Measurements from ENCODE around the gene PTPRQ. TPM values are rescaled to one million over a fixed set of nuclear protein-coding genes. Genes with fewer than 3 reads are reported as not detected.

The PTPRQ gene, protein sequence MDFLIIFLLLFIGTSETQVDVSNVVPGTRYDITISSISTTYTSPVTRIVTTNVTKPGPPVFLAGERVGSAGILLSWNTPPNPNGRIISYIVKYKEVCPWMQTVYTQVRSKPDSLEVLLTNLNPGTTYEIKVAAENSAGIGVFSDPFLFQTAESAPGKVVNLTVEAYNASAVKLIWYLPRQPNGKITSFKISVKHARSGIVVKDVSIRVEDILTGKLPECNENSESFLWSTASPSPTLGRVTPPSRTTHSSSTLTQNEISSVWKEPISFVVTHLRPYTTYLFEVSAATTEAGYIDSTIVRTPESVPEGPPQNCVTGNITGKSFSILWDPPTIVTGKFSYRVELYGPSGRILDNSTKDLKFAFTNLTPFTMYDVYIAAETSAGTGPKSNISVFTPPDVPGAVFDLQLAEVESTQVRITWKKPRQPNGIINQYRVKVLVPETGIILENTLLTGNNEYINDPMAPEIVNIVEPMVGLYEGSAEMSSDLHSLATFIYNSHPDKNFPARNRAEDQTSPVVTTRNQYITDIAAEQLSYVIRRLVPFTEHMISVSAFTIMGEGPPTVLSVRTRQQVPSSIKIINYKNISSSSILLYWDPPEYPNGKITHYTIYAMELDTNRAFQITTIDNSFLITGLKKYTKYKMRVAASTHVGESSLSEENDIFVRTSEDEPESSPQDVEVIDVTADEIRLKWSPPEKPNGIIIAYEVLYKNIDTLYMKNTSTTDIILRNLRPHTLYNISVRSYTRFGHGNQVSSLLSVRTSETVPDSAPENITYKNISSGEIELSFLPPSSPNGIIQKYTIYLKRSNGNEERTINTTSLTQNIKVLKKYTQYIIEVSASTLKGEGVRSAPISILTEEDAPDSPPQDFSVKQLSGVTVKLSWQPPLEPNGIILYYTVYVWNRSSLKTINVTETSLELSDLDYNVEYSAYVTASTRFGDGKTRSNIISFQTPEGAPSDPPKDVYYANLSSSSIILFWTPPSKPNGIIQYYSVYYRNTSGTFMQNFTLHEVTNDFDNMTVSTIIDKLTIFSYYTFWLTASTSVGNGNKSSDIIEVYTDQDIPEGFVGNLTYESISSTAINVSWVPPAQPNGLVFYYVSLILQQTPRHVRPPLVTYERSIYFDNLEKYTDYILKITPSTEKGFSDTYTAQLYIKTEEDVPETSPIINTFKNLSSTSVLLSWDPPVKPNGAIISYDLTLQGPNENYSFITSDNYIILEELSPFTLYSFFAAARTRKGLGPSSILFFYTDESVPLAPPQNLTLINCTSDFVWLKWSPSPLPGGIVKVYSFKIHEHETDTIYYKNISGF (N-terminal part only)
- 10 to 100 TPM in 1 of 2 donors, 1 to 10 TPM in 1; 9.8 to 13.7 TPM for total RNA-seq
- long read RNA-seq: 0 reads

DNA sequence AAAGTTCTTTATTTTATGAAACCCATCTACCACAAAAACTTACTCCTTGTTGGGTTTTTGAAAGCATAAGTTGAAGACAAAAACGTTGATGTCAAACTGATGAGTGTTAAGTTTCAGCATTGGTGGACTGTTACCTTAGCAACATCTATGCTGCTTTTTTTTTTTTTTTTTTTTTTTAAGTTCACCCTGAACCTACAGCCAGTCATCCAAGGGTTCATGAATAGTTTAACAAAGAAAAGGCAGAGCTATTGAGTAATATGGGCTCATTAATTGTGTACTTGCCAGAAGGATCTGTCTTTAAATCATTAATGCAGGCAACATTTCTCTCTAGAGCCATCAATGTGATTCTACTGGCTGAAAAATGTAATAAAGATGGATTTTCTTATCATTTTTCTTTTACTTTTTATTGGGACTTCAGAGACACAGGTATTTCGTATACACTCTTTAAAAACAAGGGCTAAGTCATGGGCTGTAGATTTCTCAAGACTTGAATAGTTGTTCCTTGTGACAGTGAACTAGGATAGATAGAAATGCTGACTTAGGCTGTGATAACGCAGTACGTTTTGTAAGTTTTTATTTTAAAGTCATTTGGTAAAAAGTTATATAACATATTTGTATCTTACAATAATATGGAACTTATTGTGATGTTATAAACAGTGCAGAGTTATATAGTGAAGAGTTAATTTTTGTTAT is at the start of gene PTPRQ:
PTPRQ (plus strand) TSS at position 262 of the 693 bp plus-strand sequence; CDS start at position 373, 111 bp downstream.
- intact Hi-C loops (cut with DNase I): no loop called here
- DNase-seq (no peak), ATAC-seq (peak; percentile 30 to 73)

DNA sequence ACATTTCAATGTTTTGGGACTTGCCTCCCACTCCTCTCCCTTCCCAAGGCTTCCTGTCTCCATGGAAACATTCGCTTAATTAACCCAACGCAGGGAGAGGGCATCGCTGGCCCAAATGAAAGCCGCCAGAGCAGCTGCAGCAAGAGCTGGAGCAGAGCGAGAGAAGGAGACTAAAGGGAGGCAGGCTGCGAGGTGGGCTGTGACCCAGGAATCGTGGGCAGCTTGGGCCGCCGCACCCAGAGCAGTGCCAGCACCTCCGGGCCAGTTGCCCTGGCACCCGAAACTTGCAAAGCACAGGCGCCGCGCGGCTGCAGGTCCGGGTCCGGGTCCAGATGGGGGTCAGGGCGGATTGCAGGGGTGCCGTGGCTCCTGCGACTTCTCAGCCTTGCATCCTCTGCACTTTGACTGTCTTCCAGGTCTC is 43.5 kb upstream of the PTPRQ start:
- ATAC-seq (peak; percentile 34 to 70), DNase-seq (peak; percentile 15)
- intact Hi-C loops (cut with DNase I): no loop called here

DNA sequence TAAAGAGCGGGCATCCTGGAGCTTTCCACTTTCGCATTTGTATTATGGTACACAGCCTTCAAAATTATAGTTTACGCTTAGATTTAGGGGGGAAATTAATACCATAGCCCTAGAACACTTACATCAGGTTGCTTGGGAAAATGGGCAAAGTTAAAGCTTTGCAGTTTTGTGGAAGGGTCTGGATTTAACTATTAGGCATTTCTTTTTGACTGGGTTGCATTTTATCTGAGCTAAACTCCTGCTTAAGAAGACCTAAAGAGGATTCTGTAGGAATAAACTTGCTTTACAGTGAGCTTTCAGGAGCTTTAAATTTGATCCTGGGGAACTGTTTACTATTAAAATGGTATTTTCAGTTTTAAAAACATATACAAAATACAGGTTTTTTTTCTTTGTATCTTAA is 42.8 kb upstream of the PTPRQ start:
- intact Hi-C loops (cut with DNase I): no loop called here
- DNase-seq: no peak
- ATAC-seq: no peak

DNA sequence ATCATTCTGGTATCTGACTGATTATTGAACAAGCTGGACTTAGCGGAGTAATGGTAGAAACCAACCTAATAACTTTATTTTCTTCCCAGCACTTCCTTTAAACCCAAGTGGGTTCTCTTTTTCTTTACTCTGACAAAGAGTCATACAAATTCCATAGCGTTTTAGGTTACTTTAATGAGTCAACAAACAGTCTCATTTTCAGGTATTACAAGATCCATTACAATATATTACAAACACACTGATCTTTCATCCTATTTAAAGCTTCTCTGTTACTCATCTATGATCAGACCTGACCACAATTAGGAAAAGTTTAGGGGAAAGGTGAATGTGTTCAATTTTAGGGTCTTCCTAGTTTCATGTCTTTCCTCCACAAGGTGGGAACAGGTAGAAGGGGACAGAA is 39.4 kb upstream of the PTPRQ start:
- ATAC-seq (no peak), DNase-seq (no peak)
- intact Hi-C loops (cut with DNase I): no loop called here

DNA sequence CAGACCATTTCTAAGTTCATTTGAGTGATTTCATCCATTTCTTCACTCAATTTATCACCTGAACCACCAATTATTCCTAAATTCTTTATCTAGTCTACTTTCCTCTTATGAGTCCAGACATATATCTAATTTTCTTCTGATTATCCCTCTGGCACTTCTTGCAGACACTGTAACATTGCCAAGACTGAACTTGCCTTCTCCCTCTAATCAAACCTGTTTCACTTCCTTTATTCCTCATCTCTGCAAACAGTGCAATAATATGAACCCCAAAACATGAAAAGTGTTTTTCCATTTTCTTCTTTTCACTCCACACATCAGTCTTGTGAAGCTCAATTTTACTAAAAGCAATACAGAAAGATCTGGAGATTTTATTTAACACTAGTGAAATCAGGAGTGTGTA is 37.8 kb upstream of the PTPRQ start:
- ATAC-seq (no peak), DNase-seq (no peak)
- intact Hi-C loops (cut with DNase I): no loop called here

DNA sequence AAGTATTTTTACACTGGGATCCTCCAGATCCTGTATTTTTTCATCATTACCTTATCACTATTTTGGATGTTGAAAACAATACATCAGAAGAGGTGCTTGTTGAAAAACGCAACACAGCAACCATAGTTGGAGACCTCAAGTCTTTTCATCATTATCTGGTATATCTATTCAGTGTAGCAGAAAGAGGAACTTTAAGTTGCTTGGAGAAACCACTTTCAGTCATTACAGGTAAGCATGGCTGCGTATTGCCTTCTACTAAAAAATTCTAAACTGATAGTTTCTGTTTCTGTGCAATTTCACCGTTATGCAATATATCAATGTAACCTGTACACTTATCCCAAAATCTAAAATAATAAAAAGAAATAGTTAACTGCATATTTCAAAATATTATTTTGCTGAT is 32.2 kb upstream of the PTPRQ start:
- ATAC-seq (no peak), DNase-seq (no peak)
- intact Hi-C loops (cut with DNase I): loop anchor here in 1 of 2 donors (5.0 kb wide), 1 partner anchor 351 kb away; no protein-coding TSS in a partner anchor

DNA sequence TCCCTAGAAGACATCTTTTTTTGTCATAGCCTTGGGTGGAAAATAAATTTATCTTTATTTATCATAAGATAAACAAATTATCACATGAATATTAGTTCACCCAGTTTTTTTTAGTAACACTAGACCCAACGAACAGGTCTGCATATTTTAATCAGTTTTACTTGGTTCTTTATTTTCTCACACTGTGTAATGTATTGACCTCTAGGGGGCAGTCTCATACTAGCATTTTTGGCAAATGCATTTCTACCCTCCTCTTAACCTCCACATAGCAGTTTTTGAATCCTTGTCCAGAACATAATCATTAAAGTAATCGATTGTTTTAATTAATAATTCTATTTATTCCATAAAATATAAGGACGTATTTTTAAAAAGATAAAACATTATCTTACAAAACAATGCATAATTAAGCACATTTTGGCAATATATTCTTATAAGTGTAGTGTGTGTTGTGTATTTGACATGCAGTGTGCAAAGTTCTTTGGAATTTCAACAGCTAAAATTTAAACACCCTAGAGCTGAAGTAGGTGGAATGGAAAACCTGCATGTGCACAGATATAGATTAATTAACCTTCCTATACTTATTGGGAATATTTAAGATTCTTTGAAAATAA is 31.6 kb upstream of the PTPRQ start:
- DNase-seq (no peak), ATAC-seq (peak in 1 of 2 donors; percentile 74)
- intact Hi-C loops (cut with DNase I): loop anchor here in 1 of 2 donors (5.0 kb wide), 1 partner anchor 350 kb away; no protein-coding TSS in a partner anchor

DNA sequence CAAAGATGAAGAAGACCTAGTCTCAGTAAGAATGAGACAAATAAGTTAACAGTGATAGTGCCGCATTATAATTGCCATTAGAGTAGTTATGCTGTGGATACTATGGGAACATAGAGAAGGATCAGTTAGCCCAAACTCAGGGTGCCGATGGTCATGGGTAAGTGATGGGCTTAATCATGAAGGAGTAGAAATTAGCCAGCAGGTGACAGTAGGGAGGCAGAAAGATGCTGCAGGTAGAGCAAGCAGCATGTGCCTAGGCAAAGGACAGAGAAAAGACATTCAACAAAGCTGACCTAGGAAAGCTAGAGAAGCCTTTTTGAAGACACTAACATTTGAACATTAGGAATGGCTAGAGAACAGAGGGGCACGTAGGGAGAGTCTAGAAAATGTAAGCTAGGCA is 30.6 kb upstream of the PTPRQ start:
- intact Hi-C loops (cut with DNase I): loop anchor here in 1 of 2 donors (5.0 kb wide), 1 partner anchor 349 kb away; no protein-coding TSS in a partner anchor
- ATAC-seq: no peak

DNA sequence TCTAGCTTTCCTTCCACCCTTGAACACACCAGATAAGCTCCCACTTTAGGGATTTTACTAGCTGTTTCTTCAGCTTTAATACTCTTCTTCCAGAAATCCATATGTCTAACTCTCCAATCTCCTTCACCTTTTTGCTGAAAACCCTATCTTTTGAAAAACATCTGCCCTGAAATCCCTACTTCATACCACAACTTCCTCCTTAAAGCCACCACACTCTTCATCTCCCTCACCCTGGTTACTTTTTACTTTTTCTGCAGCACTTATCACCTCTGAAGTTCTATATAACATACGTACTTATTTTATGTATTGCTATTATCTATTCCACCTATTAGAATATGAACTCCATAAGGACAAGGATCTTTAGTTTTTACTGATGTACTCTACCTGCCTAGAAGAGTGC is 28.6 kb upstream of the PTPRQ start:
- DNase-seq: no peak

More for the DNA sequence above, 30.6 kb upstream of the PTPRQ start:
- DNase-seq: no peak

DNA sequence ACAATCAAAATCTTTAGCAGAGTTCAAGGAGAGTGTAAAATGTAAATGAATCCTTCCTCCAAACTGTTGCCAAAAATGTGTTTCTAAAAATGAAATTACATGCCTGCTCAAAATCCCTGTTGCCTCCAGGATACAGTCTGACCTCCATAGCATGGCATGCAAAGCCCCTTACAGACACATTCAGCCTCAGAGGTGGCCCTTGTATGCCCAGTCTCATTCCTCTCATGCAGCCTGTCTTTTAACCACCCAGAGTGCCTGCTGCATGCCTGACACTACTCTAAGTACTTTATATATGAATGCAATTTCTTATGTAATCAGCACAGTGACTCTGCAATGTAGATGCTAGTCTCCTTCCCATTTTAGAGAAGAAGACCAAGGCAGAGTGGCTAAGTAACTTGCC is 24.4 kb upstream of the PTPRQ start:
- intact Hi-C loops (cut with DNase I): no loop called here
- ATAC-seq (no peak), DNase-seq (no peak)

More for the DNA sequence above, 28.6 kb upstream of the PTPRQ start:
- intact Hi-C loops (cut with DNase I): no loop called here
- ATAC-seq: no peak

DNA sequence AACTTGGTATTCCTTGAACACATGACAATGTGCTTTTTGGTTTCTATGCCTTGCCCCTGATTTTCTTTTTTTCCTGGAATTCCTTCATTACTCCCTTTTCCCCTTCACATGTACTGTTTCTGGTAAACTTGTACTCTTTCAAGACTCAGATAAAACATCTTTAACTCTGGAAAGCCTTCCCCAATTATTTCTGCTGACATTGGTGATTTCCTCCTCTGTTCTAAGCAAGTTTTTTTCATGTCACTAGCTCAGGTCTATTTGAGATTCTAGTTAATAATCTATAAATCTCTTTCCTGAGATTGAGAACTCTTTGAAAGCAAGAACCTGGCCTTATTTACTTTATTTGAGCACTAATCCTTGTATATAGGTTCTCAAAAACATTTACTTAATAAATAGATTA is 24.0 kb upstream of the PTPRQ start:
- ATAC-seq (no peak), DNase-seq (no peak)
- intact Hi-C loops (cut with DNase I): no loop called here

DNA sequence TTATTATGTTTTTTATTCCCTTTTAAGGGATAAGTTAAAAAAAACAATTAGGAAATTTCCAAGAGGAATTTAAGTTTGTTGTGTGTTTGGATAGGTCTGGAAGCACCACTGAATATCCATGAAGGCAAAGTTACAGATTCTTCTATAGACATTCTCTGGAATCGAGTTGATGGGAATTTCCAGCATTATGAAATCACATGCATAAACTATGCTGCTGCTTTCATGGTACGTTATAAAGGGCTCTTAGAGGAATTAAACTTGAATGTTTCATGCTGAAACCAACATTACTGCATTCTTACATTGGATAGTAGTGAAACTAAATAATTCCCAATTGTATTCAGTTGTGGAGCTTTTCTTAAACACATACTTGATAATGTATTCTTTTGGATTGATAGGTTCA is 21.5 kb upstream of the PTPRQ start:
- no peak for DNase-seq
- intact Hi-C loops (cut with DNase I): no loop called here
- no peak for ATAC-seq

DNA sequence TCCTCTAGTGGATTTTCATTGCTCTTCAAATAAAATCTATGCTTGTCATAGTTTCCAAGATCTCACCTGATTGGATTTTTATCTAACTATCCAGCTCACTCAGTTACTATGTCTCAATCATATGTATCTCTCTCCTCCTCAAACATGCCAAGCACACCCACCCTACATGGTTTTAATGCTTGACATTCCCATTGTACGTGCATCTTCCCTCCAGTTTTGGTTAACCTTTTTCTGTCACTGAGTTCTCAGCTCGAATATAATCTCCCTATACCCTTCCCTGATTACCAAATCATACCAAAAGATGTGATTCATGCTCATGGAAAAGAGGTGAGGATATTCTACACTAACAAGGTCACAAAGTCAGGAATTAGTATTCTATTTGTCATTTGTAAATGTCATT is 12.0 kb upstream of the PTPRQ start:
- intact Hi-C loops (cut with DNase I): no loop called here
- ATAC-seq (no peak), DNase-seq (no peak)

DNA sequence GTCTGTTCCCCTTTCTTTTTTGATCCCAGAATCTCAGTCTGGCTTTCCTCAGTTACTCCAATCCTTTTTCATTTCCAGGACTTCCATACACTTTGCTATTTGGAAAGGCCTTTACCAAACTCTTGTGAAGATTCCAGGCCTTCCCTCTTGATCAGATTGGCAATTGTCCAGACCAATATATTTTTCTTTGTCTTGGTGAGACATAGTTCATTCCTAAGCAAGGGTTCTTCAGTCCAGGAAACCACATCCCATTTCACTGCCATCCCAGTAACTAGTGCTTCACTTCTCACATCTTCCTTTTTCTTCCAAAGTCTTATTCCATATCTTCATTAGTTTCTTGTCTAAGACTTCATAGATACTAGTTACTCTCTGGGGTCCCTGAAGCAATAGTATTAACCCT is 2.1 kb upstream of the PTPRQ start:
- no peak for ATAC-seq
- DNase-seq: no peak
- intact Hi-C loops (cut with DNase I): no loop called here

DNA sequence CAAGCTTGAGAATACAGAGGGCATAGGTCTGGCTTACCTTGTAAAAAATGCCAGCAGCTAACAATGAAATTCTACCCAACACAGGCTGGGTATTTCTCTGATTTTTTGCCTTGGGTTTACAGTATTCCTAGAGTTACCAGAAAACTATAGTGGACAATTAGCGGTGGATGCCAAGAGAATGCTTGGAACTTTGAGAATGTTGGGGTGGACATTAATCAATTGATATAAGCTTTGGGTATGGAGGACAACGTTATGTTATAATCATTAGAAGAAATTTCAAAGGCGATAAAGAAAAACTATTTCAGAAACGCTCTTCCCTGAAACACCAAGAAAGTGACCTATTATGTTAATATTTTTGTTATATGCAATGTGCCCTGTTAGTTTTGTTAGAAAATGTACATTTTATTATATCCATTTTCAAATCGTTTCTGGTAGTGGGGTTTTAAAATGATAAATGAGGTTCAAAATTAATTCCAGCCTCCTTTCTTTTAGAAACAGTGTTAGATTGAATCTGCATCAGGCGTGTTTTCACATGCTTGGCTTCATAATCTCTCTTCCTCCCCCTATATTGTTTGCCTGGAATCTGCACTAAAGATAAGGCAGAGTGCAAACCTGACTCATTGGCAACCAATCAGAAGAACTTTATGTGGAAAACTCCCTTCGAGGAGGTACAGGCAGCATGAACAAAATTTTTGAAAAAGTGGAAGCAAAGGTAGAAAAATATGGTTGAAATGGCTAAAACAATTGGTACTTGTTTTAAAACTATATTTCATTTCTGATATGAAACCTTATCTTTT is 1.4 kb upstream of the PTPRQ start:
- intact Hi-C loops (cut with DNase I): no loop called here

DNA sequence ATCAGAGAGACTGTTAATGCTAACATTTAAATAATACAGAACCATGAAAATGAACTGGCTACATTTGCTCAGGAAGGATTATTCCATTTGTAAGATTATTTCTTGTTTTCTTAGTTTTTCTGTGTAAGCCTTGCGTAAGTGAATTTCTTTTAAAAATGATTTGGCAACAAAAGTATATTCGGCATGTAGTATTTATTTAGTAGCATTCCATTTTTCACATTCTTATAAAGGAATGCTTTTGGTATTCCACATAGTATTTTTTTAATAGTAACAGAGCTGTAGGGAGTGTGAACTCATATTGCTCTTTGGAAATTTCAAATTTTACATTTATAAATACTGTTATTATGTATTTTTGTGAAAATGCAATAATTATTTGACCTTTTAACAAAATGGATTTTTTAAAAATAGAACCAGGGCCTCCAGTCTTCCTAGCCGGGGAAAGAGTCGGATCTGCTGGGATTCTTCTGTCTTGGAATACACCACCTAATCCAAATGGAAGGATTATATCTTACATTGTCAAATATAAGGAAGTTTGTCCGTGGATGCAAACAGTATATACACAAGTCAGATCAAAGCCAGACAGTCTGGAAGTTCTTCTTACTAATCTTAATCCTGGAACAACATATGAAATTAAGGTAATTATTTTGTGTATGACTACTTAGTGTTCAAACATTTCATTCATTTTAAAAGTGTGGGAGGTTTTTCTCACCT is 1.2 kb downstream of the PTPRQ start:
- intact Hi-C loops (cut with DNase I): no loop called here
- no peak for DNase-seq
- ATAC-seq: peak in 1 of 2 donors; percentile 32

More for the DNA sequence above, 1.4 kb upstream of the PTPRQ start:
- DNase-seq (no peak), ATAC-seq (peak in 1 of 2 donors; percentile 82)

DNA sequence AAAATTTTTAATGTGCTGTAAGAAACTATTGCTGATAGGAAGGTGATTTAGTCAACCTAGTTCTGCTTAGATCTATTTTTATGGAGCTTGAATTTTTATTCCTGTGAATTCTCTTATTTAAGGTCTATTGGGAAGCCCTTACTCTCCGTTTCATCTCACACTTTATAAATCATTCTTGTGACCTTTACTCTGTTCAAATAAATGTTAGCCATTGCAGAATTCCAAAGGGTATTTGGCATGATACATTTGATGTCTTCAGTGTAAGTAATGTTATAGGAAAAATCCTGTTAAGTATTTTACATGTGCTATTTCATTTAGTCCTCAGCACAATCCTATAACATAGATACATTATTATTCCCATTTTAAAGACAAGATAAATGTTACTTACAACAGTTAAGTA is 12.5 kb downstream of the PTPRQ start:
- intact Hi-C loops (cut with DNase I): no loop called here
- ATAC-seq: no peak

More for the DNA sequence above, 12.5 kb downstream of the PTPRQ start:
- no peak for DNase-seq
